Skeletal muscle satellite cell (primary cell): ENCODE results near the gene KCND3.
A peak's percentile ranks its signal among the peaks of the same experiment; 100 is the strongest.

ENCODE experiments used
- H3K27me3 ChIP-seq: 2 replicates; pipeline ENCODE4 v1.7.0; 2013; ENCODE audit warnings: low read length; ENCODE audit not compliant: control insufficient read depth, insufficient read depth
- H3K36me3 ChIP-seq: 2 replicates; pipeline ENCODE4 v1.7.0; 2013; ENCODE audit warnings: mild to moderate bottlenecking, control low read depth, low read length; ENCODE audit not compliant: insufficient read depth
- H3K4me1 ChIP-seq: 2 replicates; pipeline ENCODE4 v1.7.0; 2013; ENCODE audit warnings: low read length; ENCODE audit not compliant: control insufficient read depth, insufficient read depth
- H3K4me2 ChIP-seq: 2 replicates; pipeline ENCODE4 v1.7.0; 2013; ENCODE audit warnings: mild to moderate bottlenecking, low read length
- H3K4me3 ChIP-seq: 2 replicates; pipeline ENCODE4 v1.7.0; 2013; ENCODE audit warnings: low read length
- H3K9ac ChIP-seq: 2 replicates; pipeline ENCODE4 v1.7.0; 2013; ENCODE audit warnings: mild to moderate bottlenecking, low read depth, low read length, moderate library complexity
- H3K9me3 ChIP-seq: replicated peaks from 2 replicates; pipeline ENCODE4 v1.7.0; 2013; ENCODE audit warnings: mild to moderate bottlenecking, control low read depth, low read length

Gene KCND3

GRCh38 chr1:111756124-111756513 is 233.3 kb downstream of the KCND3 start:
- peaks cover 10% of the 10 kb centered on the region for H3K36me3 ChIP-seq
- H3K4me2 ChIP-seq, result peak overlapping the region; percentile 93
- H3K4me3 ChIP-seq, result peak overlapping the region; percentile 77
- H3K4me1 ChIP-seq, result peaks cover 17% of the 10 kb centered on the region
- peak overlapping the region; percentile 80 for H3K9ac ChIP-seq
- H3K27me3 ChIP-seq, result no peaks in the 10 kb centered on the region
- no peaks in the 10 kb centered on the region for H3K9me3 ChIP-seq

GRCh38 chr1:111755331-111756123 is 233.9 kb downstream of the KCND3 start, which contains the start of gene DDX20:
Gene DDX20 (plus strand): TSS chr1:111755901. CDS start chr1:111755925, 24 bp downstream.
- Histone ChIP-seq H3K27me3 (peaks cover 3% of the 10 kb centered on the region), H3K36me3 (peaks cover 4% of the 10 kb centered on the region), H3K4me2 (peak within 1 kb of the TSS; percentile 93), H3K4me1 (peaks cover 17% of the 10 kb centered on the region), H3K4me3 (peak within 1 kb of the TSS; percentile 77), H3K9ac (peak within 1 kb of the TSS; percentile 80), H3K9me3 (no peaks in the 10 kb centered on the region)

- Histone ChIP-seq H3K27me3 (peaks cover 9% of the 10 kb centered on the region), H3K4me3 (peak overlapping the region; percentile 77), H3K36me3 (peaks cover 2% of the 10 kb centered on the region), H3K4me1 (peaks cover 17% of the 10 kb centered on the region), H3K9me3 (no peaks in the 10 kb centered on the region), H3K4me2 (peak overlapping the region; percentile 93), H3K9ac (peak overlapping the region; percentile 80)
These were observed 234.5 kb downstream of the KCND3 start for GRCh38 chr1:111754984-111755330.

- Histone ChIP-seq H3K4me3 (no peak overlapping the region), H3K9me3 (no peaks in the 10 kb centered on the region), H3K4me2 (no peak overlapping the region)
These were observed 237.4 kb downstream of the KCND3 start for GRCh38 chr1:111751906-111752575.

GRCh38 chr1:111750856-111751255 is 238.6 kb downstream of the KCND3 start:
- peaks cover 9% of the 10 kb centered on the region for H3K27me3 ChIP-seq
- no peak overlapping the region for H3K4me3 ChIP-seq
- H3K9ac ChIP-seq, result no peak overlapping the region
- no peak overlapping the region for H3K4me2 ChIP-seq
- H3K4me1 ChIP-seq, result peaks cover 8% of the 10 kb centered on the region
- H3K36me3 ChIP-seq, result no peaks in the 10 kb centered on the region
- no peaks in the 10 kb centered on the region for H3K9me3 ChIP-seq

More at GRCh38 chr1:111751906-111752575, 237.4 kb downstream of the KCND3 start:
- Histone ChIP-seq H3K9ac (no peak overlapping the region), H3K27me3 (peaks cover 9% of the 10 kb centered on the region), H3K36me3 (no peaks in the 10 kb centered on the region), H3K4me1 (peaks cover 14% of the 10 kb centered on the region)

- Histone ChIP-seq H3K27me3 (peaks cover 9% of the 10 kb centered on the region), H3K4me1 (peaks cover 5% of the 10 kb centered on the region)
These were observed 239.8 kb downstream of the KCND3 start for GRCh38 chr1:111749628-111750027.

GRCh38 chr1:111747947-111748346 is 241.5 kb downstream of the KCND3 start:
- H3K4me2 ChIP-seq, result no peak overlapping the region
- no peaks in the 10 kb centered on the region for H3K9me3 ChIP-seq
- no peak overlapping the region for H3K9ac ChIP-seq
- H3K4me3 ChIP-seq, result no peak overlapping the region
- H3K36me3 ChIP-seq, result no peaks in the 10 kb centered on the region
- H3K4me1 ChIP-seq, result no peaks in the 10 kb centered on the region
- peaks cover 9% of the 10 kb centered on the region for H3K27me3 ChIP-seq

More at GRCh38 chr1:111749628-111750027, 239.8 kb downstream of the KCND3 start:
- Histone ChIP-seq H3K9ac (no peak overlapping the region), H3K4me3 (no peak overlapping the region), H3K4me2 (no peak overlapping the region), H3K36me3 (no peaks in the 10 kb centered on the region), H3K9me3 (no peaks in the 10 kb centered on the region)

- H3K4me2 ChIP-seq, result no peak overlapping the region
- H3K4me3 ChIP-seq, result no peak overlapping the region
- H3K9ac ChIP-seq, result no peak overlapping the region
- H3K9me3 ChIP-seq, result no peaks in the 10 kb centered on the region
- H3K4me1 ChIP-seq, result no peaks in the 10 kb centered on the region
- H3K27me3 ChIP-seq, result peaks cover 12% of the 10 kb centered on the region
- H3K36me3 ChIP-seq, result no peaks in the 10 kb centered on the region
These were observed 242.2 kb downstream of the KCND3 start for GRCh38 chr1:111747282-111747734.

GRCh38 chr1:111746614-111746999 is 242.9 kb downstream of the KCND3 start:
- Histone ChIP-seq H3K4me1 (no peaks in the 10 kb centered on the region), H3K9ac (no peak overlapping the region), H3K27me3 (peaks cover 12% of the 10 kb centered on the region), H3K4me3 (no peak overlapping the region), H3K4me2 (no peak overlapping the region), H3K36me3 (no peaks in the 10 kb centered on the region), H3K9me3 (no peaks in the 10 kb centered on the region)

GRCh38 chr1:111745675-111746613 is 243.5 kb downstream of the KCND3 start:
- H3K4me2 ChIP-seq, result no peak overlapping the region
- H3K4me3 ChIP-seq, result no peak overlapping the region
- H3K9me3 ChIP-seq, result no peaks in the 10 kb centered on the region
- H3K27me3 ChIP-seq, result peaks cover 15% of the 10 kb centered on the region
- no peak overlapping the region for H3K9ac ChIP-seq
- H3K36me3 ChIP-seq, result no peaks in the 10 kb centered on the region
- no peaks in the 10 kb centered on the region for H3K4me1 ChIP-seq

GRCh38 chr1:111743679-111744101 is 245.8 kb downstream of the KCND3 start:
- peaks cover 14% of the 10 kb centered on the region for H3K4me1 ChIP-seq
- no peaks in the 10 kb centered on the region for H3K36me3 ChIP-seq
- no peak overlapping the region for H3K9ac ChIP-seq
- H3K4me2 ChIP-seq, result no peak overlapping the region
- H3K9me3 ChIP-seq, result no peaks in the 10 kb centered on the region
- H3K27me3 ChIP-seq, result peaks cover 6% of the 10 kb centered on the region
- H3K4me3 ChIP-seq, result no peak overlapping the region
